Right cardiac atrium (tissue), 5 donors: ENCODE data around the gene CFAP61. TPM values are rescaled to one million over a fixed set of nuclear protein-coding genes. Genes with fewer than 3 reads are reported as not detected.

Experiments
- ATAC-seq, 2 donors: fragments of 200-7000 bp; cut with Tn5 transposase; one replicate each; pipeline versions ENCODE4 v1.8.0 to v1.9.1; 2020; ENCODE audit warnings: moderate library complexity in 2 of 2, mild to moderate bottlenecking in 1 of 2
- DNase-seq, 3 donors: peaks; one replicate each; pipeline ENCODE4 v3.0.0-alpha.2; 2020
- H3K27ac ChIP-seq: one replicate; pipeline ENCODE4 v1.5.1; 2013; ENCODE audit warnings: mild to moderate bottlenecking, low read length, control low read depth, moderate library complexity
- H3K27me3 ChIP-seq: one replicate; pipeline ENCODE4 v1.6.1; 2013; ENCODE audit not compliant: control insufficient read depth, insufficient read depth
- H3K4me1 ChIP-seq: one replicate; pipeline ENCODE4 v1.6.1; 2013; ENCODE audit warnings: low read length; ENCODE audit not compliant: control insufficient read depth, insufficient read depth
- H3K4me3 ChIP-seq: one replicate; pipeline ENCODE4 v1.5.1; 2013; ENCODE audit warnings: low read length, control low read depth
- H3K9me3 ChIP-seq: one replicate; pipeline ENCODE4 v1.6.1; 2013; ENCODE audit warnings: low read length; ENCODE audit not compliant: control insufficient read depth
- WGBS: extraction: QIAGEN DNeasy Blood & Tissue Kit; methylation state at CpG from one replicate; pipeline ENCODE4 v1.1.7; 2013; 5-methylcytosine and 5-hydroxymethylcytosine counted together
- intact Hi-C, 4 donors: fragments of 100-400 bp; cut with DNase I; formaldehyde crosslinking; loops; one replicate each; pipeline versions ENCODE4 v1.11.0 to v1.14.0; 2022 to 2023
- polyA plus RNA-seq: library from polyadenylated mRNA; stranded (reverse); fragments of 200-250 nt; gene quantifications from one replicate; pipeline ENCODE4 v1.2.3, GENCODE V29; 2013
- total RNA-seq, 4 donors: library from RNA; stranded (reverse); fragmentation: NEBNext Ultra II Directional; extraction: Animal tissue kit (Norgen Biotek cat#: 25700); gene quantifications; one replicate each; pipeline ENCODE4 v1.2.1, GENCODE V29; 2021
- donor health status: healthy with polysubstance abuse.
- donor health status: DM: no; HTN: yes; CAD: no.
- donor health status: DM: no; HTN: no; CAD: no.
- donor health status: DM: no; HTN: yes; CAD: no; lungs with severe emphysema.
- donor health status: DM: yes; HTN: yes; CAD: no.

CFAP61 gene
- total and polyA plus RNA-seq, 5 donors: 0.11 to 2.4 (median 0.74) TPM; not detected in 1

- no peaks in the 10 kb centered on the region for H3K4me1 ChIP-seq
- 81% methylated on average over 4 of the region's 4 CpGs for WGBS
- no peaks in the 10 kb centered on the region for H3K9me3 ChIP-seq
- intact Hi-C loops: no loop called here
- H3K27me3 ChIP-seq: no peaks in the 10 kb centered on the region
- no peak overlapping the region for H3K4me3 ChIP-seq
- ATAC-seq (no peak), DNase-seq (no peak)
- H3K27ac ChIP-seq: no peak overlapping the region
Observed at GRCh38 chr20:20075032-20075431, 22.7 kb downstream of the CFAP61 start.

- Histone ChIP-seq H3K4me3 (no peak overlapping the region), H3K27me3 (no peaks in the 10 kb centered on the region), H3K9me3 (no peaks in the 10 kb centered on the region), H3K4me1 (no peaks in the 10 kb centered on the region), H3K27ac (no peak overlapping the region)
- WGBS: 72% methylated on average over 9 of the region's 9 CpGs
- ATAC-seq: peak in 1 of 2 donors; percentile 43
- no peak for DNase-seq
- intact Hi-C loops: no loop called here
Observed at GRCh38 chr20:20076297-20077065, 24.1 kb downstream of the CFAP61 start.

- intact Hi-C loops: no loop called here
- DNase-seq (no peak), ATAC-seq (no peak)
- Histone ChIP-seq H3K4me1 (no peaks in the 10 kb centered on the region), H3K27ac (no peak overlapping the region), H3K27me3 (no peaks in the 10 kb centered on the region), H3K4me3 (no peak overlapping the region), H3K9me3 (no peaks in the 10 kb centered on the region)
- 95% methylated on average over 4 of the region's 4 CpGs for WGBS
Observed at GRCh38 chr20:20078041-20078440, 25.7 kb downstream of the CFAP61 start.

GRCh38 chr20:20079102-20079784 is 26.9 kb downstream of the CFAP61 start:
- Histone ChIP-seq H3K9me3 (no peaks in the 10 kb centered on the region), H3K27ac (no peak overlapping the region), H3K4me3 (no peak overlapping the region), H3K4me1 (no peaks in the 10 kb centered on the region), H3K27me3 (no peaks in the 10 kb centered on the region)
- intact Hi-C loops: no loop called here
- 54% methylated on average over 5 of the region's 5 CpGs for WGBS
- DNase-seq (no peak), ATAC-seq (no peak)

GRCh38 chr20:20083807-20084206 is 31.5 kb downstream of the CFAP61 start:
- Histone ChIP-seq H3K9me3 (no peaks in the 10 kb centered on the region), H3K4me3 (no peak overlapping the region), H3K27ac (no peak overlapping the region), H3K4me1 (no peaks in the 10 kb centered on the region), H3K27me3 (no peaks in the 10 kb centered on the region)
- WGBS: 3% methylated on average over 3 of the region's 3 CpGs
- DNase-seq (no peak), ATAC-seq (peak; percentile 45 to 47)
- intact Hi-C loops: loop anchor here in 3 of 4 donors (2.0 to 5.0 kb wide), 2 partner anchors 153 kb away; no protein-coding TSS in a partner anchor

GRCh38 chr20:20084296-20084752 is 32.0 kb downstream of the CFAP61 start:
- 52% methylated on average over 8 of the region's 8 CpGs for WGBS
- ATAC-seq (no peak), DNase-seq (no peak)
- Histone ChIP-seq H3K4me3 (no peak overlapping the region), H3K27ac (no peak overlapping the region), H3K4me1 (no peaks in the 10 kb centered on the region), H3K27me3 (no peaks in the 10 kb centered on the region), H3K9me3 (no peaks in the 10 kb centered on the region)
- intact Hi-C loops: loop anchor here in 3 of 4 donors (2.0 to 5.0 kb wide), 2 partner anchors 152 to 153 kb away; no protein-coding TSS in a partner anchor

GRCh38 chr20:20085071-20085470 is 32.7 kb downstream of the CFAP61 start:
- Histone ChIP-seq H3K9me3 (no peaks in the 10 kb centered on the region), H3K27me3 (no peaks in the 10 kb centered on the region), H3K27ac (no peak overlapping the region), H3K4me1 (no peaks in the 10 kb centered on the region), H3K4me3 (no peak overlapping the region)
- WGBS: 64% methylated on average over 9 of the region's 9 CpGs
- peak; percentile 59 to 71 for ATAC-seq
- DNase-seq: peak in 2 of 3 donors; percentile 25 to 42
- intact Hi-C loops: loop anchor here in 2 of 4 donors (2.0 to 5.0 kb wide), 3 partner anchors 152 to 487 kb away; no protein-coding TSS in a partner anchor

GRCh38 chr20:20085812-20086211 is 33.5 kb downstream of the CFAP61 start:
- 34% methylated on average over 2 of the region's 2 CpGs for WGBS
- H3K4me1 ChIP-seq: no peaks in the 10 kb centered on the region
- H3K9me3 ChIP-seq: no peaks in the 10 kb centered on the region
- H3K4me3 ChIP-seq: no peak overlapping the region
- ATAC-seq (peak; percentile 49 to 61), DNase-seq (no peak)
- no peaks in the 10 kb centered on the region for H3K27me3 ChIP-seq
- intact Hi-C loops: loop anchor here in 2 of 4 donors (2.0 to 5.0 kb wide), 3 partner anchors 151 to 486 kb away; no protein-coding TSS in a partner anchor
- H3K27ac ChIP-seq: no peak overlapping the region

- H3K4me3 ChIP-seq: no peak overlapping the region
- ATAC-seq (peak; percentile 58 to 70), DNase-seq (no peak)
- no peaks in the 10 kb centered on the region for H3K4me1 ChIP-seq
- H3K27me3 ChIP-seq: no peaks in the 10 kb centered on the region
- WGBS: 43% methylated on average over 4 of the region's 4 CpGs
- intact Hi-C loops: loop anchor here in 2 of 4 donors (5.0 kb wide), 2 partner anchors 473 to 483 kb away; no protein-coding TSS in a partner anchor
- no peak overlapping the region for H3K27ac ChIP-seq
- no peaks in the 10 kb centered on the region for H3K9me3 ChIP-seq
Observed at GRCh38 chr20:20089018-20089417, 36.7 kb downstream of the CFAP61 start.

GRCh38 chr20:20089939-20090338 is 37.6 kb downstream of the CFAP61 start:
- Histone ChIP-seq H3K9me3 (no peaks in the 10 kb centered on the region), H3K27ac (no peak overlapping the region), H3K27me3 (no peaks in the 10 kb centered on the region), H3K4me1 (no peaks in the 10 kb centered on the region), H3K4me3 (no peak overlapping the region)
- 62% methylated on average over 1 of the region's 1 CpG for WGBS
- intact Hi-C loops: loop anchor here in 3 of 4 donors (5.0 to 10.0 kb wide), 3 partner anchors 145 to 482 kb away; no protein-coding TSS in a partner anchor
- ATAC-seq: no peak
- DNase-seq: no peak

GRCh38 chr20:20092827-20093226 is 40.5 kb downstream of the CFAP61 start:
- ATAC-seq (no peak), DNase-seq (no peak)
- WGBS: 87% methylated on average over 4 of the region's 4 CpGs
- Histone ChIP-seq H3K27ac (no peak overlapping the region), H3K9me3 (no peaks in the 10 kb centered on the region), H3K27me3 (no peaks in the 10 kb centered on the region), H3K4me1 (no peaks in the 10 kb centered on the region), H3K4me3 (no peak overlapping the region)
- intact Hi-C loops: loop anchor here in 1 of 4 donors (10.0 kb wide), 1 partner anchor 142 kb away; no protein-coding TSS in a partner anchor
